GM10266 (cell line): ENCODE measurements around the gene ISG20L2.

Experiments used
- DNase-seq: peaks from one replicate; pipeline ENCODE4 v3.0.0; 2012; ENCODE audit errors: extremely low spot score
- TF ChIP-seq, protein P1 (sequence below): IDR thresholded peaks from 2 replicates; pipeline ENCODE4 v1.5.1; 2012; ENCODE audit warnings: mild to moderate bottlenecking, low read depth; ENCODE audit not compliant: control insufficient read depth, insufficient read depth; ENCODE audit errors: missing control alignments

Gene ISG20L2

DNA sequence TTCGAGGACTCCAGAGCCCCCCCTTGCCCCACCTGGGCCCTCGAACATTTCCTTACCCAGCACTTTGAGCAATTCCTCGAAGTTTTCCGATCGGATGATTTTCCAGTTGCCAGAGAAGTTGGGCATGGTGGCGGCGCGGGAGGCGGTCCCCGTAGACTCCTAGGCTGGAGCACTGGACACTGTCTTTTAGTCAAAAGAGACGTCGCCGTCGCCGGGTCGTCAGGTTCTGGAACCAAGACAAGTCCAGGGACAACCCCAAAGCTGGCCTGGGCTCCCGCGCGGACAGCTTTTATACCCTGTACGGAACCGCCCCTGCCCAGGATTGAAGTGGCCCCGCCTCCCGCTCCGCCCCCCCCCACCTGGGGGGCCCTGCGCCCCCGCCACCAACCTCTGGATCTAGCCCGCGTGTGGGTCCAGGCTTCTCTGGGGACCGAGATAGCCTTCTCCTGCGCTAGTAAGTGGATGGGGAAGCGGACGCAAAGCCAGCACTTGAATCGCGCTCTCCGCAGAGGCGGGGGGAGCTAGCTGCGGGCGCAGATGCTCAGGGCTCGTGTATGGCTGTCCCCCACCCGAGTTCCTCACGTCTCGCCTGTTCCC is 23.1 kb downstream of the ISG20L2 start, which contains the start of gene CRABP2:
Gene CRABP2, minus strand, starts transcription at position 263 of the 597 bp plus-strand sequence. Its CDS starts 137 bp downstream, at position 126.
- no peak for DNase-seq
- TF ChIP-seq, protein P1, sequence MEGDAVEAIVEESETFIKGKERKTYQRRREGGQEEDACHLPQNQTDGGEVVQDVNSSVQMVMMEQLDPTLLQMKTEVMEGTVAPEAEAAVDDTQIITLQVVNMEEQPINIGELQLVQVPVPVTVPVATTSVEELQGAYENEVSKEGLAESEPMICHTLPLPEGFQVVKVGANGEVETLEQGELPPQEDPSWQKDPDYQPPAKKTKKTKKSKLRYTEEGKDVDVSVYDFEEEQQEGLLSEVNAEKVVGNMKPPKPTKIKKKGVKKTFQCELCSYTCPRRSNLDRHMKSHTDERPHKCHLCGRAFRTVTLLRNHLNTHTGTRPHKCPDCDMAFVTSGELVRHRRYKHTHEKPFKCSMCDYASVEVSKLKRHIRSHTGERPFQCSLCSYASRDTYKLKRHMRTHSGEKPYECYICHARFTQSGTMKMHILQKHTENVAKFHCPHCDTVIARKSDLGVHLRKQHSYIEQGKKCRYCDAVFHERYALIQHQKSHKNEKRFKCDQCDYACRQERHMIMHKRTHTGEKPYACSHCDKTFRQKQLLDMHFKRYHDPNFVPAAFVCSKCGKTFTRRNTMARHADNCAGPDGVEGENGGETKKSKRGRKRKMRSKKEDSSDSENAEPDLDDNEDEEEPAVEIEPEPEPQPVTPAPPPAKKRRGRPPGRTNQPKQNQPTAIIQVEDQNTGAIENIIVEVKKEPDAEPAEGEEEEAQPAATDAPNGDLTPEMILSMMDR: no peak

DNA sequence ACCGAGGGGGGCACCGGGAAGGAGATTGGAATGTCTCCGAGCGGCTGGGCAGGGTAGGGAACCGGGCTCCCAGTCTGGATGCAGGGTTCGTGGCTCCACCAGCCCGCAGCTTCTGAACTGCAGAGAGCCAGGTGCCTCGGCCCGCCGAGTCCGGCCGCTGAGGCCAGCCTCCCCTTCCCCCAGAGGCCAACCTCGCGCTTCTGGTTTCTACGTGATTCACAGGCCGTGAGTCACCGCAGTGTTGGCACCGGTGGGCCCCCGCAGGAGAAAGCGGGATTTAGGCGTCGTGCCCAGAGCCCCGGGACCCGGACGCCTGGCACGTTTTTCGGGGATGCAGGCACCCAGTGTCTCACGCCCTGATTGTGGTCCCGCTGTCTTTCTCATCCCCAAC is 23.6 kb downstream of the ISG20L2 start:
- no peak for DNase-seq
- TF ChIP-seq, protein P1: no peak

DNA sequence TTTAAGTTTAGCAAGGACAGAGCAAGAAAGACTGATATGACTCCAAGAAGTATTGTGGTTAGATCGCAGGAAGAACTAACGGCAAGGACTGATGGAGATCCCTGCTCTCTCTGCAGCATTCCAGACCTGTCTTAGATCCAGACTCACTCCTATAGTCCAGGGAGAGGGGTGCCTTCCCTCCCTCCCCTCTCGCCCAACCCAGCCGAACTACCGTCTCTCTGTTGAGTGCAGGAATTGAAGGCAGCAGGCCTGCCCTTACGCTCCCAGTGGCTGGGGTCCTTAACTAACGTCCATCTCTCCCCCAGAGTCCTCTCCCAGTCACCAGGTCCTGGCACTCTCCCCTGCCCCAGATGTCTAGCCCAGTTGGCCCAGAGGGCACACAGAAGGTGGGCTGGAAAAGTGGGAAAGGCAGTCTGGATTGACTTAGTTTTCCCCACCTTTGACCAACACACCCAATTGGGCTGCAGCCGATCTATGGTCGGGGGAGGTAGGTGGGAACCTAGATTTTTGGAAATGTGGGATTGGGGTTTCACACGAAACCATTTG is 24.3 kb downstream of the ISG20L2 start:
- no peak for DNase-seq

DNA sequence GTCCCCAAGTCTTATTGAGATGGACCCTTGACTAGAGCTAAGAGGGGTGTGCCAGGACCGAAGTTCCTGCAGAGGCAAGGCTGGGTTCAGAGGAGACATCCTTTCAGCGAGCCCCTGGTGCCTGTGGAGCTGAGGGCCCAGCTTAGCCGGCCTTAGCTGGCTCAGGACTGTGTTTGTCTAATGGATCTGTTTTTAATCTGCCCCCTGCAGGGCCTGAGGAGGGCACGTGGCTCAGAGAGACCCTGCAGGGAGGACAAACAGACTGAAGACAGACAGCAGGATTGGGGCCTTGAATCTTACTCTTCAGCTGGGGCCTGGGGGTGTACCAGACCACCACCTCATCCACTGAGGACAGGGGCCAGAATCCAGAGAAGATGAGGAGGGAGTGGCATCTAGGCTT is 24.8 kb downstream of the ISG20L2 start:
- no peak for DNase-seq
- TF ChIP-seq, protein P1: no peak

More for the DNA sequence above, 24.3 kb downstream of the ISG20L2 start:
- TF ChIP-seq, protein P1: no peak

DNA sequence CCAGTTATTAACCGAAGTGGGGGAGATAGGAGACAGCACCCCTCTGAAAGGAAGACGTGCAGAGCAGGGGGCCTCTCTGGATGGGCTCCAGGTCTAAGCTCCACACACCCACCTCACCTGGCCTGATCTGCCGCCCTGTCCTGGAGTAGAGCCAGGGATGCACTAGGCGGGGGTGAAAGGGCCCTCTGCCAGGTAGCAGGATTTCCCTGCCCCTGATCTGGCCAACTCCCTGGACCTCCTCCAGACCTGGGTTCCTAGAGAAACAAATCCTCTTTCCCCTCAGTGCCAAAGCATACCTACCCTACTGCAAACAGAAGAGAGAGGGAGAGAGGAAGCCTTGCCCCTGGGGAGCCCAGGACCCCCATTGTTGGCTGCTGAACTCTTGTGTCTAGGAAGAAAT is 25.2 kb downstream of the ISG20L2 start:
- DNase-seq: no peak
- TF ChIP-seq, protein P1: no peak

DNA sequence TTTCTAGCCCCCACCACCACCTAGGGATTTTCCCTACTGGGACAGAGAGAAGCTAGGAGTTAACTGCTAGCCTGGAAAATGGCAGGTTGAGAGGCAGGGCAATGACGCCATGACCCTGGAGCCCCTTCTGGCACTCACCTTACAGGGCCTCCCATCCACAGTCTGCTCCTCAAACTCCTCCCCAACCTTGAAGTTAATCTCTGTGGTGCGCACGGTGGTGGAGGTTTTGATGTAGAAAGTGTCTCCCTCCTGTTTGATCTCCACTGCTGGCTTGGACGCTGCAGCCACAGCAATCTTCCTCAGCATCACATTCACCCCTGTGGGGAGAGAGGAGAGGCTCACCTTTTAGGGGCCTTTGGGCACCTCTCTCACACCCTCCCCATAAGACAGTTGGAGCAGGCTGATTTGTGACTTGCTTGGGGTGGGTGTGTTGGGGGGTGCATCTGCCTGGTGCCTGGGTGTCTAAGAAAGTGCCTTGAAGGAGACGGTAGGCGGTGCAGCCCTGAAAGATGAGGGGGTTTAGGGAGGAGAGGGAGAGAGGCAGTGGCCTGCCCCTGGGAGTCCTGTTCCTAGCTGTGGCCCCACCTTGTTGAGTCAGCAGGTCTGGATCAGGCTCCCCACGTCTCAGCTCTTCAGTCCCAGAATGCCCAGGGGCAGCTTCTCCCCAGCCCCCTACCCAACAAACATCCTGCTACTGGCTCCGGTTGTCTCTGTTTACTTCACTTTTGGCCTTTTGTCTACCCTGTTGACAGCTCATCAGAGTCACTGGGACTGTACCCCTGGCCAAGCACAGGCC is 27.6 kb downstream of the ISG20L2 start:
- TF ChIP-seq, protein P1: no peak
- DNase-seq: no peak

DNA sequence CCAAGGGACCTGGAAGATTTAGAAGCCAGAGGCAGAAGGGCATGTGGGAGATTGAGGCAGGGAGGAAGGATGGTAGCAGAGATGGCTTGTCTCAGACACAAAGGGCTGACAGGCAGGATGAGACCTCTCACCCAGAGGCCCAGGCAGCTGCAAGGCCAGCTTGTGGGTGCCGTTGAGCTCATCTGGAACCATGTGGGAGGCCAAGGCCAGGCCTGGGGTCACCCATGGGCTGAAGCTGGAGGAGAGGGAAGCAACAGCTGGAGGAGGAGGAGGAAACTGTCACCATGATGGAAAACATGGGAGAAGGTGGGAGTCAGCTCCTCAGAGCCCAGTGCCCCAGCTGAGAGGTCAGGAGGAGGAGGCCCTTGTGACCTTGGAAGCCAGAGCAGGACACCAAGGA is 29.6 kb downstream of the ISG20L2 start:
- no peak for DNase-seq

More for the DNA sequence above, 29.6 kb downstream of the ISG20L2 start:
- TF ChIP-seq, protein P1: no peak
